Nephron progenitor cell (in vitro differentiated cells): ENCODE measurements around the gene ATP6V0A1.

Source experiments
- DNase-seq: peaks from one replicate; pipeline ENCODE4 v3.0.0; 2021
- H3K27ac Mint-ChIP-seq: 2 replicates; pipeline ENCODE4 v1.8.0; 2021; ENCODE audit warnings: mild to moderate bottlenecking, moderate library complexity, mixed read lengths
- H3K27me3 Mint-ChIP-seq: 2 replicates; pipeline ENCODE4 v1.8.0; 2021; ENCODE audit warnings: mild to moderate bottlenecking, low read depth, mixed read lengths; ENCODE audit not compliant: poor library complexity
- H3K36me3 Mint-ChIP-seq: 2 replicates; pipeline ENCODE4 v1.8.0; 2021; ENCODE audit warnings: low read depth, mixed read lengths
- H3K4me1 Mint-ChIP-seq: 2 replicates; pipeline ENCODE4 v1.8.0; 2021; ENCODE audit warnings: mixed read lengths
- H3K4me3 Mint-ChIP-seq: 2 replicates; pipeline ENCODE4 v1.8.0; 2021; ENCODE audit warnings: mild to moderate bottlenecking, moderate library complexity, mixed read lengths
- H3K9me3 Mint-ChIP-seq: 2 replicates; pipeline ENCODE4 v1.8.0; 2021; ENCODE audit warnings: mild to moderate bottlenecking, moderate library complexity, mixed read lengths
- TF ChIP-seq, protein P1 (sequence below): fragments of 200-600 bp; sonication (generic); IDR thresholded peaks from 2 replicates; pipeline ENCODE4 v1.5.0; 2021; ENCODE audit warnings: antibody characterized with exemption

Gene ATP6V0A1

DNA sequence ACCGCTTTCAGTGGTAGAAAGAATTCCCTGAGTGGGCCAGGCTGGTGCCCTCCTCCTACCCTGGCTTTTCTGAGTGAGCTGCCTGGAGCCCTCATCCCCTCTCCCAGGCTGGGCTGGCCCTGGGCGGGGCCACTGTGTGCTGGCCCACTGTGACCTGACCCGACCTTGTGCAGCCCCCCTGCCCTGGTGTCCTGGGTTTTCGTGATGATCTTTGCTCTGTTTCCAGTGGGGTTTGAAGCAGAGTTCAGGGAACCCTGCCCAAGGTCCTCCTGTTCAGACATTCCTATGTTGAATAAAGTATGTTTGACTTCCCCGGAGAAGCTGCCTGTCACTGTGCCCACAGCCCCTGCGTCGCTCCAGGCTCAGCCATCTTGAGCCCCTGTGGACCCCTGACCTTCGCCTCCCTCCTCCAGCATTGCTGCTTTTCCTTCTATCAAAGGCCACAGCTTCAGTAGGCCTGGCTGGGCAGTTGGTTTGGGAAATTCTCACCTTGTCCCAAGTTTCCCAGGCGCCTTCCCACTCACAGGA is 63.6 kb downstream of the ATP6V0A1 start:
- H3K4me3 Mint-ChIP-seq = peak overlapping the region; percentile 58

DNA sequence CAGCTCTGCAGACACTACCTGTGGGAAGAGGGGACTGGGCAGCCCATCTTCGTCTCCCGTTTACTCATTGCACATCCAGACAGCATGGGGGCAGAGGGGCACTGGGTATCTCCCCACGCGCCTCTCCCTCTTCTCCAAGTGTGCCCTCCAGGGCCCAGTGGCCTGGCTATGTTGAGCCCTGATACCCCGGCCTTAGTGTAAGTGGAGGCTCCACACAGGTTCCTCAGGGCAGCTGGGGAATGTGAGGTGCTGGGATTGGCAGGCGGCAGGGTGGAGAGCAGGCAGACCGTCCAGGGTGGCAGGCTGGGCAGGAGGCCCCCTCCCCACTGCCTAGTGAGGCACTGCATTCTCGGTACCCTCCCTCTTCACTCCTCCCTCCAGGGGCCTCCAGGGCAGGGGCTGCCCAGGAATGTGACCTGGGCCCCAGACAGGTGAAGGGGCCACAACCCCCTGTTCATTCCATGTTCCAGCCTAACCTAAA is 64.2 kb downstream of the ATP6V0A1 start:
- H3K4me1 Mint-ChIP-seq = peaks cover 73% of the 10 kb centered on the region
- peaks cover 9% of the 10 kb centered on the region for H3K36me3 Mint-ChIP-seq
- H3K9me3 Mint-ChIP-seq = no peaks in the 10 kb centered on the region
- TF ChIP-seq, protein P1, sequence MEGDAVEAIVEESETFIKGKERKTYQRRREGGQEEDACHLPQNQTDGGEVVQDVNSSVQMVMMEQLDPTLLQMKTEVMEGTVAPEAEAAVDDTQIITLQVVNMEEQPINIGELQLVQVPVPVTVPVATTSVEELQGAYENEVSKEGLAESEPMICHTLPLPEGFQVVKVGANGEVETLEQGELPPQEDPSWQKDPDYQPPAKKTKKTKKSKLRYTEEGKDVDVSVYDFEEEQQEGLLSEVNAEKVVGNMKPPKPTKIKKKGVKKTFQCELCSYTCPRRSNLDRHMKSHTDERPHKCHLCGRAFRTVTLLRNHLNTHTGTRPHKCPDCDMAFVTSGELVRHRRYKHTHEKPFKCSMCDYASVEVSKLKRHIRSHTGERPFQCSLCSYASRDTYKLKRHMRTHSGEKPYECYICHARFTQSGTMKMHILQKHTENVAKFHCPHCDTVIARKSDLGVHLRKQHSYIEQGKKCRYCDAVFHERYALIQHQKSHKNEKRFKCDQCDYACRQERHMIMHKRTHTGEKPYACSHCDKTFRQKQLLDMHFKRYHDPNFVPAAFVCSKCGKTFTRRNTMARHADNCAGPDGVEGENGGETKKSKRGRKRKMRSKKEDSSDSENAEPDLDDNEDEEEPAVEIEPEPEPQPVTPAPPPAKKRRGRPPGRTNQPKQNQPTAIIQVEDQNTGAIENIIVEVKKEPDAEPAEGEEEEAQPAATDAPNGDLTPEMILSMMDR = no peak
- H3K27me3 Mint-ChIP-seq = peaks cover 3% of the 10 kb centered on the region
- H3K27ac Mint-ChIP-seq = peak overlapping the region; percentile 81
- no peak for DNase-seq
- peak overlapping the region; percentile 34 for H3K4me3 Mint-ChIP-seq

More for the DNA sequence above, 63.6 kb downstream of the ATP6V0A1 start:
- H3K4me1 Mint-ChIP-seq = peaks cover 76% of the 10 kb centered on the region
- H3K9me3 Mint-ChIP-seq = no peaks in the 10 kb centered on the region
- H3K27ac Mint-ChIP-seq = peak overlapping the region; percentile 81
- DNase-seq = no peak
- TF ChIP-seq, protein P1 = no peak
- H3K36me3 Mint-ChIP-seq = peaks cover 9% of the 10 kb centered on the region
- peaks cover 3% of the 10 kb centered on the region for H3K27me3 Mint-ChIP-seq

DNA sequence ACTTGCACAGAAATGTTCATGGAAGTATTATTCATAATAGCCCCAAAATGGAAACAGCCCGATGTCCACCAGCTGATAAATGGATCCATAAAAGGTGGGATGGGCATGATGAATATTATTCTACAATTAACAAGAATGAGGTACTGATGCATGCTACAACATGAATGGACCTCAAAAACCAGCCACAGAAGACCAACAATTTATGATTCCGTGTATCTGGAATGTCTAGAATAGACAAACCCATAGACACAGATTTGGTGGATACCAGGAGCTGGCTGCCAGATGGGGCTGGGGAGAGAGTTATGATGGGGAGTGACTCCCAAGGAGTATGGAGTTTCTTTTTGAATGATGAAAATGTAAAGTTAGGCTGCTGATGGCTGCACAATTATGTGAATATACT is 66.5 kb downstream of the ATP6V0A1 start:
- TF ChIP-seq, protein P1 = no peak
- H3K27me3 Mint-ChIP-seq = peaks cover 3% of the 10 kb centered on the region
- H3K4me1 Mint-ChIP-seq = peaks cover 61% of the 10 kb centered on the region
- no peak overlapping the region for H3K27ac Mint-ChIP-seq
- H3K9me3 Mint-ChIP-seq = no peaks in the 10 kb centered on the region
- peaks cover 9% of the 10 kb centered on the region for H3K36me3 Mint-ChIP-seq
- H3K4me3 Mint-ChIP-seq = no peak overlapping the region
- DNase-seq = no peak

DNA sequence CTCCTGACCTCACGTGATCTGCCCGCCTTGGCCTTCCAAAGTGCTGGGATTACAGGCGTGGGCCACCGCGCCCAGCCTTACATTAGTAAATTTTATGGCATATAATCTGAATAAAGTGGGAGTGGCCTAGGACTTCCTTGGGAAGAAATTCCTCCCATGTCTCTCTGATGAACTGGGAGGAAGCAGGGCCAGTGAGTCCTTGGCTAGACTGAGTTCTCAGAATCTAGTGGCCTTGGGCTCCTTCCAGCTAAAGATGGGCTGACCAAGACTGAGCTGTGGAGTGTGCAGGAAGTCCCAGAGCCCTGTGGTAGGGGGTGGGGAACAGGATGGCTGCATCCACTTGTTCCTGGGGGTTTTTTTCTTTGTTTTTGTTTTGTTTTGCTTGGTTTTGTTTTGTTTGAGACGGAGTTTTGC is 67.4 kb downstream of the ATP6V0A1 start:
- DNase-seq = no peak
- no peaks in the 10 kb centered on the region for H3K9me3 Mint-ChIP-seq
- TF ChIP-seq, protein P1 = no peak
- peaks cover 61% of the 10 kb centered on the region for H3K4me1 Mint-ChIP-seq
- H3K27ac Mint-ChIP-seq = no peak overlapping the region
- H3K36me3 Mint-ChIP-seq = peaks cover 9% of the 10 kb centered on the region
- no peak overlapping the region for H3K4me3 Mint-ChIP-seq
- peaks cover 3% of the 10 kb centered on the region for H3K27me3 Mint-ChIP-seq

DNA sequence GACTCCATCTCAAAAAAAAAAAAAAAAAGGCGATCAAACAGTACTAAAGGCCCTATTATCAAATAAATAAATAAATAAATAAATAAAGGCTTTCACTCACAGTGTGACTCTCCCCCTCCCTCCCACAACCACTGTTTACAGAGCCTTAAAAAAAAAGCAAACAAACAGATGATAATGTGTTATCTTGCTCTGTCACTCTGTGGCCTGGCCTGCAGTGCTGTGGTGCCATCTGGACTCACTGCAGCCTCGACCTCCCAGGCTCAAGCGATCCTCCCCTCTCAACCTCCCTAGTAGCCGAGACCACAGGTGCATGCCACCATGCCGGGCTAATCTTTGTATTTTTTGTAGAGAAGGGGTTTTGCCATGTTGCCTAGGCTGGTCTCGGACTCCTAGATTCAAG is 69.3 kb downstream of the ATP6V0A1 start:
- DNase-seq = no peak
- H3K9me3 Mint-ChIP-seq = no peaks in the 10 kb centered on the region

More for the DNA sequence above, 69.3 kb downstream of the ATP6V0A1 start:
- Mint-ChIP-seq H3K4me3 (no peak overlapping the region), H3K4me1 (peaks cover 51% of the 10 kb centered on the region), H3K27me3 (no peaks in the 10 kb centered on the region), H3K27ac (no peak overlapping the region), H3K36me3 (peaks cover 4% of the 10 kb centered on the region)
- TF ChIP-seq, protein P1 = no peak
